DND-41 (cell line): ENCODE measurements around the gene FOXO3.
"Not testable (repeated sequence)": the region's sequence is repeated elsewhere in the genome, so short reads cannot be mapped to it uniquely, and the experiment has no call there.

ENCODE experiments used
- ATAC-seq: fragments of 200-7000 bp; cut with Tn5 transposase; 3 replicates; pipeline ENCODE4 v1.9.1; 2021; ENCODE audit warnings: low read depth; ENCODE audit not compliant: insufficient read depth
- DNase-seq: peaks from one replicate; pipeline ENCODE4 v3.0.0-alpha.2; 2020
- H2AFZ ChIP-seq: 2 replicates; pipeline ENCODE4 v1.6.0; 2012; ENCODE audit warnings: low read depth, low read length
- H3K27ac ChIP-seq: 2 replicates; pipeline ENCODE4 v1.5.1; 2012; ENCODE audit warnings: low read length, inconsistent platforms
- H3K27me3 ChIP-seq: fragments of 200-600 bp; sonication (generic); 2 replicates; pipeline ENCODE4 v1.6.0; 2012; ENCODE audit warnings: low read length, mild to moderate bottlenecking, inconsistent platforms; ENCODE audit not compliant: insufficient read depth, poor library complexity
- H3K36me3 ChIP-seq: 2 replicates; pipeline ENCODE4 v1.5.1; 2012; ENCODE audit warnings: low read length, inconsistent platforms; ENCODE audit not compliant: insufficient read depth
- H3K4me1 ChIP-seq: 2 replicates; pipeline ENCODE4 v1.5.1; 2012; ENCODE audit warnings: mild to moderate bottlenecking, low read length; ENCODE audit not compliant: insufficient read depth
- H3K4me2 ChIP-seq: 2 replicates; pipeline ENCODE4 v1.6.0; 2012; ENCODE audit warnings: mild to moderate bottlenecking, moderate library complexity, low read length, inconsistent platforms; ENCODE audit not compliant: insufficient read depth
- H3K4me3 ChIP-seq, 2 experiments: fragments of 200-600 bp in 1 of 2; shearing (Covaris generic) in 1 of 2; 2 replicates each; pipeline ENCODE4 v1.5.1; 2012 to 2016; ENCODE audit warnings: inconsistent platforms in 2 of 2, low read length in 2 of 2, mild to moderate bottlenecking in 2 of 2, low read depth in 1 of 2, moderate library complexity in 1 of 2
- H3K79me2 ChIP-seq: 2 replicates; pipeline ENCODE4 v1.6.0; 2012; ENCODE audit warnings: low read length, inconsistent platforms; ENCODE audit not compliant: insufficient read depth
- H3K9ac ChIP-seq: 2 replicates; pipeline ENCODE4 v1.6.0; 2012; ENCODE audit warnings: low read depth, mild to moderate bottlenecking, inconsistent platforms, low read length, moderate library complexity
- H3K9me3 ChIP-seq: 2 replicates; pipeline ENCODE4 v1.5.1; 2012; ENCODE audit warnings: low read length, moderate library complexity, mild to moderate bottlenecking, inconsistent platforms; ENCODE audit not compliant: insufficient read depth, severe bottlenecking
- H4K20me1 ChIP-seq: 2 replicates; pipeline ENCODE4 v1.6.0; 2012; ENCODE audit warnings: low read length; ENCODE audit not compliant: insufficient read depth
- CTCF ChIP-seq: IDR thresholded peaks from 2 replicates; pipeline ENCODE4 v1.5.1; 2012; ENCODE audit warnings: borderline replicate concordance, low read length, moderate library complexity, mild to moderate bottlenecking; ENCODE audit not compliant: poor library complexity, severe bottlenecking; ENCODE audit errors: extremely low read depth
- EZH2 ChIP-seq: IDR thresholded peaks from 3 replicates; pipeline ENCODE4 v1.6.1; 2012; ENCODE audit warnings: borderline replicate concordance, low read depth, mild to moderate bottlenecking, moderate library complexity, low read length, inconsistent platforms; ENCODE audit not compliant: severe bottlenecking

The FOXO3 gene

GRCh38 chr6:108655806-108656651 lies 95.3 kb downstream of the FOXO3 start:
- no peaks in the 10 kb centered on the region for H3K9me3 ChIP-seq
- no peak for TF ChIP-seq CTCF
- no peak for TF ChIP-seq EZH2
- no peak overlapping the region for H2AFZ ChIP-seq
- no peak overlapping the region for H3K9ac ChIP-seq
- no peaks in the 10 kb centered on the region for H3K4me1 ChIP-seq
- H3K79me2 ChIP-seq = peaks cover 42% of the 10 kb centered on the region
- no peaks in the 10 kb centered on the region for H3K36me3 ChIP-seq
- no peak for ATAC-seq
- H4K20me1 ChIP-seq = peaks cover 38% of the 10 kb centered on the region; the same call in 1 of the 2 replicates
- H3K4me3 ChIP-seq = no peak overlapping the region
- H3K27me3 ChIP-seq = no peaks in the 10 kb centered on the region
- H3K27ac ChIP-seq = no peak overlapping the region
- no peak overlapping the region for H3K4me2 ChIP-seq
- no peak for DNase-seq

GRCh38 chr6:108656836-108657235 lies 96.1 kb downstream of the FOXO3 start:
- Histone ChIP-seq H3K79me2 (peaks cover 44% of the 10 kb centered on the region), H3K27ac (no peak overlapping the region), H3K27me3 (no peaks in the 10 kb centered on the region), H3K4me3 (no peak overlapping the region), H3K9ac (no peak overlapping the region), H3K4me2 (no peak overlapping the region), H3K4me1 (no peaks in the 10 kb centered on the region), H3K36me3 (no peaks in the 10 kb centered on the region), H3K9me3 (no peaks in the 10 kb centered on the region), H2AFZ (no peak overlapping the region), H4K20me1 (peaks cover 33% of the 10 kb centered on the region)
- ATAC-seq (no peak), DNase-seq (no peak)
- no peak for TF ChIP-seq CTCF

- Histone ChIP-seq H2AFZ (no peak overlapping the region), H3K36me3 (0 out of 2 replicates have a peak, but pooled peaks cover 4% of the 10 kb centered on the region), H3K4me2 (no peak overlapping the region), H3K27me3 (no peaks in the 10 kb centered on the region), H3K4me3 (no peak overlapping the region), H3K79me2 (peaks cover 34% of the 10 kb centered on the region), H3K27ac (no peak overlapping the region), H3K4me1 (no peaks in the 10 kb centered on the region), H3K9ac (no peak overlapping the region), H3K9me3 (no peaks in the 10 kb centered on the region), H4K20me1 (peaks cover 23% of the 10 kb centered on the region)
- TF ChIP-seq EZH2 (no peak), CTCF (no peak)
- DNase-seq (no peak), ATAC-seq (no peak)
These were observed 97.5 kb downstream of the FOXO3 start for GRCh38 chr6:108658174-108658573.

GRCh38 chr6:108658785-108659184 lies 98.1 kb downstream of the FOXO3 start:
- H3K27me3 ChIP-seq, H3K4me1 ChIP-seq, H3K4me3 ChIP-seq, H3K9ac ChIP-seq, DNase-seq, H3K4me2 ChIP-seq, H2AFZ ChIP-seq, H3K27ac ChIP-seq, ATAC-seq, H3K36me3 ChIP-seq, H3K9me3 ChIP-seq: not testable (repeated sequence)
- peaks cover 17% of the 10 kb centered on the region for H4K20me1 ChIP-seq
- peaks cover 33% of the 10 kb centered on the region for H3K79me2 ChIP-seq
